ENCODE results near the gene FBXO34. TPM values are rescaled to one million over a fixed set of nuclear protein-coding genes. Genes with fewer than 3 reads are reported as not detected.
A peak's percentile ranks its signal among the peaks of the same experiment; 100 is the strongest.

The FBXO34 gene
- total RNA-seq, 1 donor: 24.6 TPM

GRCh38 chr14:55267820-55268219 is 3.4 kb upstream of the FBXO34 start:
- no peak overlapping the region for H3K4me3 ChIP-seq (ENCODE audit: insufficient read depth, low read length)
- H3K27me3 ChIP-seq (ENCODE audit: insufficient read depth, low read length): no peaks in the 10 kb centered on the region
- DNase-seq (ENCODE audit: insufficient read length, low spot score, missing footprints): no peak
- H3K4me2 ChIP-seq (ENCODE audit: insufficient read depth, low read length): no peak overlapping the region
- peaks cover 4% of the 10 kb centered on the region for H4K20me1 ChIP-seq (ENCODE audit: insufficient read depth, low read length)
- H2AFZ ChIP-seq (ENCODE audit: low read length): no peak overlapping the region
- peaks cover 15% of the 10 kb centered on the region for H3K79me2 ChIP-seq (ENCODE audit: insufficient read depth, low read length)
- H3K9me3 ChIP-seq (ENCODE audit: low read depth, low read length): no peaks in the 10 kb centered on the region
- no peaks in the 10 kb centered on the region for H3K36me3 ChIP-seq (ENCODE audit: insufficient read depth, low read length)
- H3K27ac ChIP-seq (ENCODE audit: low read depth, low read length): no peak overlapping the region
- peaks cover 8% of the 10 kb centered on the region for H3K4me1 ChIP-seq (ENCODE audit: insufficient read depth, low read length)
- TF ChIP-seq CTCF (IDR thresholded peaks at IDR 0.05; ENCODE audit: extremely low read depth, low read depth, low read length): no peak

GRCh38 chr14:55271572-55272298 is 514 bp downstream of the FBXO34 start:
- peak overlapping the region; percentile 91 for H3K4me2 ChIP-seq (ENCODE audit: insufficient read depth, low read length)
- peak; percentile 98 for DNase-seq (ENCODE audit: insufficient read length, low spot score, missing footprints)
- peaks cover 51% of the 10 kb centered on the region for H3K79me2 ChIP-seq (ENCODE audit: insufficient read depth, low read length)
- peaks cover 18% of the 10 kb centered on the region for H3K4me1 ChIP-seq (ENCODE audit: insufficient read depth, low read length)
- no peaks in the 10 kb centered on the region for H3K36me3 ChIP-seq (ENCODE audit: insufficient read depth, low read length)
- H3K27ac ChIP-seq (ENCODE audit: low read depth, low read length): peak overlapping the region; percentile 90
- no peak for TF ChIP-seq CTCF (IDR thresholded peaks at IDR 0.05; ENCODE audit: extremely low read depth, low read depth, low read length)
- peak overlapping the region; percentile 90 for H2AFZ ChIP-seq (ENCODE audit: low read length)
- H3K9me3 ChIP-seq (ENCODE audit: low read depth, low read length): no peaks in the 10 kb centered on the region
- no peaks in the 10 kb centered on the region for H3K27me3 ChIP-seq (ENCODE audit: insufficient read depth, low read length)
- H3K4me3 ChIP-seq (ENCODE audit: insufficient read depth, low read length): peak overlapping the region; percentile 96
- H4K20me1 ChIP-seq (ENCODE audit: insufficient read depth, low read length): peaks cover 25% of the 10 kb centered on the region

- Histone ChIP-seq H3K27ac (ENCODE audit: low read depth, low read length) (peak overlapping the region; percentile 90), H3K4me1 (ENCODE audit: insufficient read depth, low read length) (peaks cover 18% of the 10 kb centered on the region), H3K27me3 (ENCODE audit: insufficient read depth, low read length) (no peaks in the 10 kb centered on the region), H3K4me3 (ENCODE audit: insufficient read depth, low read length) (peak overlapping the region; percentile 96), H3K9me3 (ENCODE audit: low read depth, low read length) (no peaks in the 10 kb centered on the region), H3K4me2 (ENCODE audit: insufficient read depth, low read length) (peak overlapping the region; percentile 91), H3K79me2 (ENCODE audit: insufficient read depth, low read length) (peaks cover 58% of the 10 kb centered on the region), H3K36me3 (ENCODE audit: insufficient read depth, low read length) (no peaks in the 10 kb centered on the region), H4K20me1 (ENCODE audit: insufficient read depth, low read length) (peaks cover 32% of the 10 kb centered on the region), H2AFZ (ENCODE audit: low read length) (peak overlapping the region; percentile 90)
- TF ChIP-seq CTCF (IDR thresholded peaks at IDR 0.05; ENCODE audit: extremely low read depth, low read depth, low read length): no peak
- no peak for DNase-seq (ENCODE audit: insufficient read length, low spot score, missing footprints)
Observed at GRCh38 chr14:55272387-55272786, 1.2 kb downstream of the FBXO34 start.

GRCh38 chr14:55272922-55273321 is 1.7 kb downstream of the FBXO34 start:
- Histone ChIP-seq H3K4me1 (ENCODE audit: insufficient read depth, low read length) (peaks cover 18% of the 10 kb centered on the region), H3K79me2 (ENCODE audit: insufficient read depth, low read length) (peaks cover 63% of the 10 kb centered on the region), H3K4me2 (ENCODE audit: insufficient read depth, low read length) (peak overlapping the region; percentile 91), H4K20me1 (ENCODE audit: insufficient read depth, low read length) (peaks cover 33% of the 10 kb centered on the region), H3K9me3 (ENCODE audit: low read depth, low read length) (no peaks in the 10 kb centered on the region), H3K36me3 (ENCODE audit: insufficient read depth, low read length) (no peaks in the 10 kb centered on the region), H3K27ac (ENCODE audit: low read depth, low read length) (peak overlapping the region; percentile 90), H3K4me3 (ENCODE audit: insufficient read depth, low read length) (peak overlapping the region; percentile 96), H3K27me3 (ENCODE audit: insufficient read depth, low read length) (no peaks in the 10 kb centered on the region), H2AFZ (ENCODE audit: low read length) (no peak overlapping the region)
- DNase-seq (ENCODE audit: insufficient read length, low spot score, missing footprints): no peak
- no peak for TF ChIP-seq CTCF (IDR thresholded peaks at IDR 0.05; ENCODE audit: extremely low read depth, low read depth, low read length)
